Skeletal muscle cell (primary cell): ENCODE results near the gene OASL.
"Not testable (repeated sequence)": the region's sequence is repeated elsewhere in the genome, so short reads cannot be mapped to it uniquely, and the experiment has no call there.

Source experiments
- DNase-seq: peaks from one replicate; pipeline ENCODE4 v3.0.0-alpha.2; 2010; ENCODE audit warnings: low read depth
- H3K4me3 ChIP-seq: 2 replicates; pipeline ENCODE4 v1.5.1; 2011; ENCODE audit warnings: low read depth, mild to moderate bottlenecking, control low read depth, low read length, moderate library complexity

Gene OASL

GRCh38 chr12:121060149-121061001 lies 21.3 kb upstream of the OASL start:
- H3K4me3 ChIP-seq: peak overlapping the region; percentile 30
- no peak for DNase-seq

GRCh38 chr12:121059031-121059898 lies 20.2 kb upstream of the OASL start:
- no peak for DNase-seq
- no peak overlapping the region for H3K4me3 ChIP-seq

- no peak for DNase-seq
- no peak overlapping the region for H3K4me3 ChIP-seq
These were observed 18.7 kb upstream of the OASL start for GRCh38 chr12:121057794-121058193.

- DNase-seq: no peak
- no peak overlapping the region for H3K4me3 ChIP-seq
These were observed 14.7 kb upstream of the OASL start for GRCh38 chr12:121053706-121054105.

GRCh38 chr12:121050725-121051124 lies 11.7 kb upstream of the OASL start:
- no peak for DNase-seq
- H3K4me3 ChIP-seq: no peak overlapping the region

GRCh38 chr12:121048442-121048841 lies 9.4 kb upstream of the OASL start:
- no peak overlapping the region for H3K4me3 ChIP-seq
- no peak for DNase-seq

- not testable (repeated sequence) for H3K4me3 ChIP-seq, DNase-seq
These were observed 8.4 kb upstream of the OASL start for GRCh38 chr12:121047400-121047799.

GRCh38 chr12:121043067-121043466 lies 4.0 kb upstream of the OASL start:
- no peak for DNase-seq

GRCh38 chr12:121036810-121037326 lies 2.2 kb downstream of the OASL start:
- no peak overlapping the region for H3K4me3 ChIP-seq
- peak; percentile 57 for DNase-seq

More at GRCh38 chr12:121043067-121043466, 4.0 kb upstream of the OASL start:
- no peak overlapping the region for H3K4me3 ChIP-seq

GRCh38 chr12:121034616-121035305 lies 4.3 kb downstream of the OASL start:
- H3K4me3 ChIP-seq: no peak overlapping the region
- no peak for DNase-seq

- H3K4me3 ChIP-seq: no peak overlapping the region
- peak; percentile 29 for DNase-seq
These were observed 5.3 kb downstream of the OASL start for GRCh38 chr12:121033625-121034349.

GRCh38 chr12:121030576-121031212 lies 8.4 kb downstream of the OASL start:
- DNase-seq: no peak
- H3K4me3 ChIP-seq: no peak overlapping the region

- no peak for DNase-seq
- H3K4me3 ChIP-seq: no peak overlapping the region
These were observed 12.6 kb downstream of the OASL start for GRCh38 chr12:121026274-121027045.

- no peak for DNase-seq
- no peak overlapping the region for H3K4me3 ChIP-seq
These were observed 13.4 kb downstream of the OASL start for GRCh38 chr12:121025442-121026226.

- no peak for DNase-seq
These were observed 15.2 kb downstream of the OASL start for GRCh38 chr12:121023799-121024198.

GRCh38 chr12:121022713-121023112 lies 16.3 kb downstream of the OASL start:
- no peak overlapping the region for H3K4me3 ChIP-seq
- DNase-seq: no peak

More at GRCh38 chr12:121023799-121024198, 15.2 kb downstream of the OASL start:
- H3K4me3 ChIP-seq: no peak overlapping the region

- no peak for DNase-seq
- no peak overlapping the region for H3K4me3 ChIP-seq
These were observed 17.3 kb downstream of the OASL start for GRCh38 chr12:121021754-121022153.
